Measurements from ENCODE around the gene HOOK1. TPM values are rescaled to one million over a fixed set of nuclear protein-coding genes. Genes with fewer than 3 reads are reported as not detected.

HOOK1 gene
- total RNA-seq (2013) = 0.10 TPM
- polyA plus RNA-seq = not detected
- not detected in 2 replicates for polyA minus RNA-seq
- total RNA-seq = 0 to 19.9 (median 0.54) reads per million in 11 experiments

GRCh38 chr1:59814901-59815825 lies at the start of gene HOOK1:
TSS of gene HOOK1 (plus strand) at chr1:59814949. CDS start at chr1:59815118, 169 bp downstream.
- intact Hi-C loops (cut with micrococcal nuclease) = no loop called here
- Histone ChIP-seq H3K4me3 (replicated peaks in 1 of 3; ENCODE audit: low read depth in 2 of 3, low read length in 3 of 3) (peak within 1 kb of the TSS; percentile 2 to 67 (median 6)), H3K27me3 (ENCODE audit: control insufficient read depth in 2 of 2, insufficient read depth in 2 of 2, low read length in 2 of 2) (peaks cover 36 to 43% of the 10 kb centered on the region in 2 donors), H4K20me1 (ENCODE audit: insufficient read depth, low read length) (no peaks in the 10 kb centered on the region), H3K79me2 (ENCODE audit: insufficient read depth, low read length) (no peaks in the 10 kb centered on the region), H3K9ac (ENCODE audit: insufficient read depth, low read length, poor library complexity, severe bottlenecking) (no peak within 1 kb of the TSS), H3K9me3 (replicated peaks in 1 of 2; ENCODE audit: control insufficient read depth in 1 of 2, insufficient read depth in 1 of 2, low read length in 2 of 2) (peaks cover 0 to 5% of the 10 kb centered on the region in 2 donors), H3K4me2 (replicated peaks; ENCODE audit: extremely low read depth, low read length, poor library complexity, severe bottlenecking) (peak within 1 kb of the TSS; percentile 67), H3K36me3 (replicated peaks in 1 of 2; ENCODE audit: control insufficient read depth in 1 of 2, insufficient read depth in 2 of 2, low read length in 2 of 2) (no peaks in the 10 kb centered on the region), H2AFZ (ENCODE audit: insufficient read depth, low read depth, low read length, poor library complexity, severe bottlenecking) (peak within 1 kb of the TSS; percentile 24), H3K27ac (ENCODE audit: low read depth in 1 of 2, low read length in 2 of 2) (no peak within 1 kb of the TSS), H3K4me1 (ENCODE audit: control insufficient read depth in 1 of 2, insufficient read depth in 2 of 2, low read length in 2 of 2) (peaks cover 5 to 8% of the 10 kb centered on the region in 2 donors)
- Mint-ChIP-seq H3K4me3 (peak within 1 kb of the TSS in 1 of 2 donors; percentile 72), H3K4me1 (peaks cover 14% of the 10 kb centered on the region), H3K27ac (no peak within 1 kb of the TSS), H3K36me3 (peaks cover 2 to 3% of the 10 kb centered on the region in 2 donors), H3K9me3 (peaks cover 0 to 10% (median 4%) of the 10 kb centered on the region in 7 donors), H3K27me3 (ENCODE audit: low read depth in 3 of 3) (peaks cover 11 to 23% (median 17%) of the 10 kb centered on the region in 3 donors)
- TF ChIP-seq, protein P1, sequence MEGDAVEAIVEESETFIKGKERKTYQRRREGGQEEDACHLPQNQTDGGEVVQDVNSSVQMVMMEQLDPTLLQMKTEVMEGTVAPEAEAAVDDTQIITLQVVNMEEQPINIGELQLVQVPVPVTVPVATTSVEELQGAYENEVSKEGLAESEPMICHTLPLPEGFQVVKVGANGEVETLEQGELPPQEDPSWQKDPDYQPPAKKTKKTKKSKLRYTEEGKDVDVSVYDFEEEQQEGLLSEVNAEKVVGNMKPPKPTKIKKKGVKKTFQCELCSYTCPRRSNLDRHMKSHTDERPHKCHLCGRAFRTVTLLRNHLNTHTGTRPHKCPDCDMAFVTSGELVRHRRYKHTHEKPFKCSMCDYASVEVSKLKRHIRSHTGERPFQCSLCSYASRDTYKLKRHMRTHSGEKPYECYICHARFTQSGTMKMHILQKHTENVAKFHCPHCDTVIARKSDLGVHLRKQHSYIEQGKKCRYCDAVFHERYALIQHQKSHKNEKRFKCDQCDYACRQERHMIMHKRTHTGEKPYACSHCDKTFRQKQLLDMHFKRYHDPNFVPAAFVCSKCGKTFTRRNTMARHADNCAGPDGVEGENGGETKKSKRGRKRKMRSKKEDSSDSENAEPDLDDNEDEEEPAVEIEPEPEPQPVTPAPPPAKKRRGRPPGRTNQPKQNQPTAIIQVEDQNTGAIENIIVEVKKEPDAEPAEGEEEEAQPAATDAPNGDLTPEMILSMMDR (IDR thresholded peaks at IDR 0.05) = no peak
- DNase-seq = no peak
- 5% methylated on average over 44 of the region's 71 CpGs for WGBS (ENCODE audit: insufficient coverage)

DNA sequence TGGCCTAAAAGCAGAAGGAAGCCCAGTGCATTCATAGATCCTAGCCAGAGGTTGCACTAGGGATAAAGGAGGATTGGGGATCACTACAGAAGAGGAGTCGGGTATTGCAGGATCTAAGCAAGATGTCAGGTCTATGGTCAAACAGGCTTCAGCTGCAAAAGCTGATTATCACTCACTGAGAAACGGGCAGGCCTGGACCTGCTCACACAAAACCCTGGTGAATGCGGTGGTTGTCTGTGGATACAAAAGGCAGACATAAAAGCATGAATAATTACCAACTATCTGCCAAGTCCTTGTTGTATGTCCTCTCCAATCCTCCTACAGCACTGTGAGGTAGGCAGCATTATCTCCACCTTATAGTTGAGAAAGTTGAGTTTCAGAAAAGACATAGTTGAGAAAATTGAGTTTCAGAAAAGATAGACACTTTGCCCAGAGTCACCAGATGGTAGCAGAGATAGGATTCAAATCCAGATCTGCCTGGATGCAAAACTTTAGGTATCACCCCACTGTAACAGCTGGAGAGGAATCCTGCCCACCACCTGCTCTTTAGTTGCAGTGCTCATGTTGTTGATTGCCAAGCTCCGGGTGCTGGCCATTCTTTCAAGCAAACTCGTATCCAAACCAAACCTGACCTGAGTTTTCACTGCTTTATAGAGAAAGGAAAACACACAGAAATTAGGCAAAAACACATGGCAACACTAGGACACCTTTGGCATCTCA lies 49.6 kb upstream of the HOOK1 start:
- WGBS (ENCODE audit: insufficient coverage) = 100% methylated on average over 1 of the region's 5 CpGs
- no peak overlapping the region for H3K27ac Mint-ChIP-seq
- H3K79me2 ChIP-seq (ENCODE audit: insufficient read depth, low read length) = no peaks in the 10 kb centered on the region
- DNase-seq = no peak
- no peak overlapping the region for H2AFZ ChIP-seq (ENCODE audit: insufficient read depth, low read depth, low read length, poor library complexity, severe bottlenecking)
- peaks cover 0 to 1% (median 0%) of the 10 kb centered on the region in 3 donors for H3K27me3 Mint-ChIP-seq (ENCODE audit: low read depth in 3 of 3)
- H3K36me3 Mint-ChIP-seq = no peaks in the 10 kb centered on the region
- H4K20me1 ChIP-seq (ENCODE audit: insufficient read depth, low read length) = no peaks in the 10 kb centered on the region
- intact Hi-C loops (cut with micrococcal nuclease) = no loop called here
- no peaks in the 10 kb centered on the region for H3K36me3 ChIP-seq (replicated peaks in 1 of 2; ENCODE audit: control insufficient read depth in 1 of 2, insufficient read depth in 2 of 2, low read length in 2 of 2)
- no peak overlapping the region for H3K4me3 ChIP-seq (replicated peaks in 1 of 3; ENCODE audit: low read depth in 2 of 3, low read length in 3 of 3)
- H3K27ac ChIP-seq (ENCODE audit: low read depth in 1 of 2, low read length in 2 of 2) = no peak overlapping the region
- peaks cover 2% of the 10 kb centered on the region for H3K4me1 Mint-ChIP-seq
- no peaks in the 10 kb centered on the region for H3K9me3 ChIP-seq (replicated peaks in 1 of 2; ENCODE audit: control insufficient read depth in 1 of 2, insufficient read depth in 1 of 2, low read length in 2 of 2)
- no peak overlapping the region for H3K4me3 Mint-ChIP-seq
- H3K4me1 ChIP-seq (ENCODE audit: control insufficient read depth in 1 of 2, insufficient read depth in 2 of 2, low read length in 2 of 2) = no peaks in the 10 kb centered on the region
- TF ChIP-seq, protein P1 (IDR thresholded peaks at IDR 0.05) = no peak
- no peak overlapping the region for H3K9ac ChIP-seq (ENCODE audit: insufficient read depth, low read length, poor library complexity, severe bottlenecking)
- H3K27me3 ChIP-seq (ENCODE audit: control insufficient read depth in 2 of 2, insufficient read depth in 2 of 2, low read length in 2 of 2) = no peaks in the 10 kb centered on the region
- no peaks in the 10 kb centered on the region for H3K9me3 Mint-ChIP-seq
- no peak overlapping the region for H3K4me2 ChIP-seq (replicated peaks; ENCODE audit: extremely low read depth, low read length, poor library complexity, severe bottlenecking)
